GM18909 (cell line): ENCODE results near the gene NAT10.

ENCODE experiments used
- ATAC-seq: cut with Tn5 transposase; IDR thresholded peaks from one replicate; pipeline ENCODE4 v1.9.1; 2021; ENCODE audit warnings: mild to moderate bottlenecking; ENCODE audit not compliant: unreplicated experiment, poor library complexity

Gene NAT10

DNA sequence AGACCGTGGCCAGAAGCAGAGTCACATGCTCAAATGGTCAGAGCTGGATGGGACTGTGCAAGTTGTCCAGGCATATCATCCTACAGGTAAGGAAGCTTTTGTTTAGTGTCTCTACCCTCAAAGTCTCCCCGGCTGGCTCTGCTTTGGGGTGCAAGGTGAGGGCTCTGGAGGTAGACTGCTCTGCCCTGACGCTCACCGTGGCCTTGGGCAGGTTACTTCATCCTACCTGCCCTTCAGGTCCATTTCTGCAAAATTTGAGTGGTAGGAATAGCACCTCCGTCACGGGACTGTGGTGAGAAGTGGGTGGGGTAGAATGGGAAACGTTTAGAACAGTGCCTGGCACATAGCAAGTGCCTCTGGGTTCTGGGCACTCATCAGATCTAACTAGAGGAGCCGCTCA lies 42.2 kb downstream of the NAT10 start:
- no peak for ATAC-seq

DNA sequence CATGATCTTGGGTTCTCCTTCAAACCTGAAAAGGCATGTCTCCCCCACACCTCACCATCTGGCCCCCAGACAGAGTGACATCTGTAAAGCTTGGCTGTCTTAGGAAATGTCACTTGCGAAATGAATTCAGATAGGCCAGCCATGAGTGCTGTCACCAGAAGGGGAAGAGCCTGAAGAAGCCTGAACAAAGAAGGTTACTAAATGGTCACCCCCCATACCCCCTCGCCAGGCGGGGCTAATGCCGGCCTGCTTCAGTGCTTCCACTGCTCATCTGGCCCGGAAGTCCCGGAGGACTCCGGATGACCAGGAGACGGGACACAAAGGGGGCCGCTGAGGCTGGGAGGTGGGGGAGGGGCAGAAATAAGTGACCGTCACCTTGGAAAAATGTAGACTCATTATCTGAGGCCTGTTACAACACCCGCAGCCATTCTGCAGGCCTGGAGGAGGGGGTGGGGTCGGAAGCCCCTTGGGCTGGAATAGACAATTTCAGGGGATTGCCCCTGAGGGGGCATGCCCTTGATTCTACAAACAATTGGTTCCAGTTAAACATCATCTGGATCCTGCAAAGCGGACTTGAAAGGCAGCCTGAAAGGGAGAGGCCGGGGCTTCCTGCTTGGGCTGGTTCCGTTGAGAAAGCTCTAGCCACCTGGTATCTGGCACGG lies 43.2 kb downstream of the NAT10 start:
- no peak for ATAC-seq

- no peak for ATAC-seq
Observed at GRCh38 chr11:34149274-34149673, 43.8 kb downstream of the NAT10 start.

DNA sequence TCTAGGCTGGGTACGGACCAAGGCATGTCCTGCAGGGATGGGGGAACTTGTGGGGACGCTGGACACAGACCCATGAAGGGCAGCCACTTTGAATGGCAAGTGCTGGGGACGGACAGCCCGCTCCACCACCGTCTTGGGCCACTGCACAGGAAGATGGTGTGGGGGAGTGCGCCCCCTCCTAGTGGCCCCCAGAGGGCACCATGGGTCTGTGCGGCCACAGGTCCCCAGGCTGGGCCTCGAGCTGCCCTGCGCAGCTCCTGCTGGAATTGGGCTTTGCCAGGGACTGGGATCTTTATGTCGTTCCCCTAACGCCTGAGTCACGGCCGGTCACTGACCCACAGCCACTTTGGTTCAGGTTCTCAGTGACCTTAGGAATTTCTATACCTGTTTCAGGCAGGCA lies 44.4 kb downstream of the NAT10 start:
- no peak for ATAC-seq

DNA sequence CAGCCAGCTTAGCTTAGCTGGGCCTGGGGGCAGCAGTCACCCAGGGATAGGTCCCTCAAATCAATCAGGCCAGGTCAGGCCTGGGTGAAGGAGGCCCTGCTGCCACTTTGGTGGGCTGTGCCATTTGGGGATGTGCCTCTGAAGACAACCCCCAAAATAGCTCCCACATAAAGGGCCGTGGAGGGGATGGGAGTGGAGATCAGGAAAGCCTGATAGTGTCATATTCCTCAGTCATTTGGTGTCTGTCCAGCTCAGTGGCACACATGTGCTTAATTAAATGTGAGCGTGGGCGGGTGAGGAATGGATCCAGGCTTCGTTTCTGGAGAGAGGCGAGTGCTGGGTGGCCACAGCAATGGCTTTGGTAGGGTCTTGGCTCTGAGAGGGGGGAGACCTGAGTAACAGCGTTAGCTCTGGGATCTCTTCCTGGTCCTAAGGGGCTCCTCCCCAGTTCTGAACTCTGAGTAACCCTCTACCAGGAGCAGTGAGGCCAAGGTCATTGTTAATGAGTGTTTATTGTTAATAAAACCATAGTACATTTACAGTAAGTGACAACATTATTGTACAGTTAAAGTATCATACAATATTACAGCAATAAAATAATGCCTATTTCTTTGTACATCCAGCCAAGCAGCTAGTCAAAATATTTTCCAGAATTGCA lies 45.2 kb downstream of the NAT10 start:
- no peak for ATAC-seq

DNA sequence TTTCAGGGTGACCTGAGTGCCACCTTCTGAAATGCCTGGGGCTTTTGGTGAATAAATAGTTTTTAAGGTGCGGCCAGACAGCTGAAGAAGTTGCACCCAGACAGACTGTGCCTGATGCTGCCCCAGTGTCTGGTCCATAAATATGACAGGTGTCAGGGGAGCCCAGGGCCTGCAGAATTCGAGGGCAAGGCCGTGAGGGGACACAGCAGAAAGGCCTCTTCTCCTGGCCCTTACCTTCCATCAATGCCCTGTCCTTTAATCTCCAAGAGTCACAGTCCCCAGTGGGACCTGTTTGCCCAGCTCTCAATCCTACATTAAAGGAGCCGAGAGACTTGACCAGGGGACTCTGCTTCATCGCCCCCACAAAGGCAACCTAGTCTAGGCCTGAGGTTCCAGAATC lies 45.7 kb downstream of the NAT10 start:
- no peak for ATAC-seq

DNA sequence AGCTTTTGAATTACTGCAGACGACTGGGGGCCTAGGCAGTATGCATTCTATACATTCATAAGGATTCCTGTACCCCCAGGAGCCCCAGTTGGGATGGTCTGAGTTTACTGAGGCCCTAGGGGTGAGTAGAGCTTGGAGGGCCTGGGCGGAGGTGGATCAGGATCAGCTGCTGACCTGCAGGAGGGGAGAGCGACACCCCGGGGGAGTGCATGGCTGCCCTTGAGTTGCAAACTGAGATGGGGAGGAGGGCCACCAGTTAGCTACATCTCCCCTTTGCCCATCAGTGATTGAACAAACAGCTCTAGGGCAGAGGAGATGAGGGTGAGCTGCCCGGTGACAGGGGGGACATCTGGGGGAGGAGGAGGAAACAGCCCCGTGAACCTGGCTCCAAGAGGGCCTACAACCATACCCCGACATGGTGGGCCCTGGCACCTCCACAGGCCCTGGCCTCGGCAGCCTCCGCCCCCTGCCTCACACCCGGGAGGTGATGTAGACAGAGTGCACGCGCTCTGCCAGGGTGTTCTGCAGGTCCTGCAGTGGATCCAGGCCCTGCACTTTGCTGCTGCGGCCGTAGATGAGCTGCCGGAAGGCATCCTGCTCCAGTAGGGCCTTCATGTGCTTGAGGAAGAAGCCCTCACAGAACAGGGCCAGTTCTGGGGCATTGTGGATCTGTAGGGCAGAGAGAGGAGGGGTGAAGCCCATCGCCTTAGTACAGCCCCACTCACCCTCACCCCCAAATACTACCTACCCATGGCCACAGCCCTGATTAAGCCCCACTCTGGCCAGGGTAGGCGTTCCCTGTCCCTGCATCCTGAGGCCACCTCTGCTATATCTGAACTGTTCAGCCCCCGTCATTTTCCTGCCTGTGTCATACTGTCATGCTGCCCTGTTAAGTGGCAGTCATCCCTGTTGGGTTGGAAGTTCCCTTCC lies 46.8 kb downstream of the NAT10 start:
- ATAC-seq: no peak

GRCh38 chr11:34154059-34154875 lies 48.8 kb downstream of the NAT10 start:
- ATAC-seq: peak; percentile 71

GRCh38 chr11:34155057-34155756 lies 49.8 kb downstream of the NAT10 start:
- ATAC-seq: no peak

DNA sequence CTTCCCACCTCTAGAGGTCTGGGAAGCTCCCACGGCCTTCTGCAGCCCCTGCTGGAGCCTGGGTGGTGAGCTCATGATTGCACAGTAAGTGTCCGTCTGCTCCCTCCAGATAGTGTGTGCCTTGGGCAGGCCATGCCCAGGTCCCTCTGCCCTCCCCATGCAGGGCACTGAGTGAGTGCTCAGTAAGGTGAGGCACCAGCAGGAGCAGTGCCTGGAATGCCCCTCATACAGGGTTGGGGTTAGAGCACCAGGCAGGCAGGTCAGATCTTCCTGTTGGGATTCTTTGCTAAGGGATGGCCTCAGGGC lies 50.3 kb downstream of the NAT10 start:
- no peak for ATAC-seq

DNA sequence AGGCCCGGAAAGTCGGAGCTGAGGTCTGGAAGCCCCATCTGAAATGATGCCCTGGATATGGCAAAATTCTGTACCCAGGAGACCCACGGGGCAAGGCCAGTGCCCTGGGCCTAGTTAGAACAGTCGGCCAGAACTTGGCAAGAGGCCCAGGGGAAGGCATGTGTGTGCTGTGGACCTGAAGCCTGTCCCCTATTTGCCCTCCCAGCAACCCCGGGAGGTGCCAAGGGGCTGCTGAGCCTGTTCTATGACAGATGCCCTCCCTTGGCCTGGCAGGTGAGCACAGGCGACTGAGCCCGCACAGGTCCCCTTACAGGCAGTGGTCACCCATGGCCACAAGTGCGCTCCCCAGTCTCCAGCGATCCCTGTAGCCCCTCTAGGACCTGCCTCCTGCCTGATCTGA lies 51.7 kb downstream of the NAT10 start:
- ATAC-seq: no peak

DNA sequence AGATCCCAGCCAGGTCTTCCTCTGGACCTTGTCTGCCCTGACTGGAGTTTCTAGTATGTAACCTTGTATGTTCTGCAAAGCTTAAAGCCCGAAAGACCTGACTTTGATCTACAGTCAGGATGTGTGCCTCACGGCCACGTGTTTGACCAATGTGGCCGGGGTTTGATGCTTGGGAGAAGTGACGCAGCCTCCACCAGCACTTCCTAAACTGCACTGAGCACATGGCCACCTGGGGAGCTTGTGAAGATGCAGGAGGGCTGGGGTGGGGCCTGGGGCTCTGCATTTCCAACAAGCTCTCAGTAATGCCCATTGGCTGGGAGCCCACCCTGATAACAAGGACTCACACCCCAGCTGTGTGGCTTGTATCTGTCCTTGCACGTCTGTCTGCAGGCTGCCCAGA lies 53.2 kb downstream of the NAT10 start:
- ATAC-seq: no peak

DNA sequence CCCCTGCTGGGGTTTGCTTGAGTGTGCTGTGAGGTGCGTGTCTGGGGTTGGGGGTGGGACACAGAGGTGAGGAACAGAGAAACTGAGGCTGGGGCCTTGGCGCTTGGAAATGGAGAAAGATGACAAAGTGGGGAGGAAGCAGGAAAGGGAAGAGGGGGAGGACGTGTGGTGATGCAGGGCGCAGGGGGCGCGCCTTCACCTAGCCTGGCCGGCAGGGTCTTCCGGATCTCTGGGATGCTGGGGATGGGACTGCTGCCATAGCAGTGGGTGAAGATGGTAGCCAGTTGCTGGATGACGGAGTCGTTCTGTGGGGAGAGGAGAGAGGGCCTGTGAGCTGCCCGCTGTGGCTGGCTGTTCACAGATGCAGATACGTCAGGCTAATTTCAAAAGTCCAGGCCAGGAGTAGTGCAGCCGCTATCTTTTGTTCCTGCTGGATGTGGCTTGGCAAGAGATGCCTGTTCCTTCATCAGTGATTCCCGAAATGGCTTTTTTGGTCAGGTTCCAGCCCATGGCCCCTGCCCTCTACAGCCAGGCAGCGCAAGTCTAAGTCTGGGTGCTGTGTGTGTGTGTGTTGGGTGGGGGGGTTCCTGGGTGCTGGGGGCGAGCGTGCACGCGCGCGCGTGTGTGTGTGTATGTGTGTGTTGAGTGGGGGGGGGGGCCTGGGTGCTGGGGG lies 54.8 kb downstream of the NAT10 start:
- no peak for ATAC-seq

GRCh38 chr11:34160791-34161190 lies 55.4 kb downstream of the NAT10 start:
- no peak for ATAC-seq

DNA sequence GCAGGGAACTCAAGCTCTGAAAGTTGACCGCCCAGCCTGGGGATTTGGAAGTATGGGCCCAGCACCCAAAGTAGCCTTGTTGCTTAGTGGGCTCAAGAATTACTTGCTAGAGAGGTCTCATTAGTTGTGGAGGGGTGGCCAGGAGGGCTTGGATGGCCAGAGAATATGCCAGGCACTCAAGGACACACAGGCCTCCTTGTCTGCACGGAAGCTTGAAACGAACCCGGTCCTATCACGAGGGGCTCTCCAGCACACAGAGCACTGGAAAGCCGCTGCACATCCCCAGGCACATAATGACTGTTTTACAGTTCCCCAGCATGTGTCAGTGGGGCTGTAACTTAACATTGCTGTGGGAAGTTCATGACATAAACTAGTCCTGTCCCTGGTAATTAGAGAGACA lies 55.9 kb downstream of the NAT10 start:
- ATAC-seq: no peak

- ATAC-seq: no peak
Observed at GRCh38 chr11:34161812-34162492, 56.5 kb downstream of the NAT10 start.

- no peak for ATAC-seq
Observed at GRCh38 chr11:34162493-34162820, 57.0 kb downstream of the NAT10 start.

GRCh38 chr11:34162856-34163255 lies 57.4 kb downstream of the NAT10 start:
- ATAC-seq: no peak

GRCh38 chr11:34165121-34165520 lies 59.7 kb downstream of the NAT10 start:
- ATAC-seq: no peak
